GM23338 (cell line): Measurements from ENCODE around the gene LGALS1.

Experiments
- ZNF331 ChIP-seq: fragments of 250-450 bp; sonication (Bioruptor Pico); IDR thresholded peaks from 2 replicates; pipeline ENCODE4 v1.5.0; 2020; ENCODE audit warnings: low read depth, mild to moderate bottlenecking, moderate library complexity
- TF ChIP-seq, protein P1 (sequence below), 2 experiments: fragments of 200-600 bp in 1 of 2; sonication (generic) in 1 of 2; conservative IDR thresholded peaks; 2 replicates each; pipeline versions ENCODE4 v1.5.1 to v1.6.1; 2016 to 2017; ENCODE audit warnings: antibody characterized with exemption in 2 of 2, low read depth in 2 of 2, mild to moderate bottlenecking in 2 of 2, moderate library complexity in 1 of 2

DNA sequence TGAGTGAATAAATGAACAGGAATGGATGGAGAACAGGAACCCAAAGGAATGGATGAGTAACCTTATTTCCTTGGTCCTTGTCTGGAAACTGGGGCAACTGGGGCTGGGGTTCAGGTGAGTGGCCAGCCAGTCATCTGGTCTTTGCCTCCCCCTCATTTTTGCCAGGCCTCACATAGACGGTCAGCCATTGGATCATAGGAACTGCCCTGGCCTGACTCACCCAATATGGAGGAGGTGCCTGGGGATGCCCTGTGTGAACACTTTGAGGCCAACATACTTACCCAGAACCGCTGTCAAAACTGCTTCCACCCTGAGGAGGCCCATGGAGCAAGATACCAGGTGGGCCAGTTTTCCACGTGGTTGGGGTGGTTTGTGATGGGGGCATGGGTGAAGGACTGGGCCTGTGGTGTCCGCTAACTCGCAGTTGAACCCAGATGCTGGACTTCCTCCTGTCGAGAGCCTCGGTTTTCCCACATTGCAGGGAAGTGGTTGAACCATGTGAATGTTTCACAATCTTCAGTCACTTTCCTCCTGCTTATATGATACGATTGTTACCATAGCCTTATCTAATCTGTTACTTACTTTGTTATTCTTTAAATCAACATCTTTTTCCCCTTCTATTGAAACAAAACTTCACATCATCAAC is 25.8 kb downstream of the LGALS1 start:
- TF ChIP-seq ZNF331 (CRISPR knock-in tag), result no peak
- TF ChIP-seq, protein P1, sequence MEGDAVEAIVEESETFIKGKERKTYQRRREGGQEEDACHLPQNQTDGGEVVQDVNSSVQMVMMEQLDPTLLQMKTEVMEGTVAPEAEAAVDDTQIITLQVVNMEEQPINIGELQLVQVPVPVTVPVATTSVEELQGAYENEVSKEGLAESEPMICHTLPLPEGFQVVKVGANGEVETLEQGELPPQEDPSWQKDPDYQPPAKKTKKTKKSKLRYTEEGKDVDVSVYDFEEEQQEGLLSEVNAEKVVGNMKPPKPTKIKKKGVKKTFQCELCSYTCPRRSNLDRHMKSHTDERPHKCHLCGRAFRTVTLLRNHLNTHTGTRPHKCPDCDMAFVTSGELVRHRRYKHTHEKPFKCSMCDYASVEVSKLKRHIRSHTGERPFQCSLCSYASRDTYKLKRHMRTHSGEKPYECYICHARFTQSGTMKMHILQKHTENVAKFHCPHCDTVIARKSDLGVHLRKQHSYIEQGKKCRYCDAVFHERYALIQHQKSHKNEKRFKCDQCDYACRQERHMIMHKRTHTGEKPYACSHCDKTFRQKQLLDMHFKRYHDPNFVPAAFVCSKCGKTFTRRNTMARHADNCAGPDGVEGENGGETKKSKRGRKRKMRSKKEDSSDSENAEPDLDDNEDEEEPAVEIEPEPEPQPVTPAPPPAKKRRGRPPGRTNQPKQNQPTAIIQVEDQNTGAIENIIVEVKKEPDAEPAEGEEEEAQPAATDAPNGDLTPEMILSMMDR (conservative IDR thresholded peaks at IDR 0.05; ENCODE audit: low read depth in 2 of 2), result no peak
